Endothelial cell (in vitro differentiated cells): ENCODE measurements around the gene ECHS1. TPM values are rescaled to one million over a fixed set of nuclear protein-coding genes. Genes with fewer than 3 reads are reported as not detected.

Experiments
- DNase-seq: peaks from one replicate; pipeline ENCODE4 v3.0.0; 2021; ENCODE audit warnings: low spot score
- H3K27ac Mint-ChIP-seq: one replicate; pipeline ENCODE4 v1.8.0; 2021; ENCODE audit warnings: mixed read lengths, inconsistent platforms; ENCODE audit not compliant: unreplicated experiment
- H3K27me3 Mint-ChIP-seq: one replicate; pipeline ENCODE4 v1.8.0; 2021; ENCODE audit warnings: mild to moderate bottlenecking, moderate library complexity, mixed read lengths, inconsistent platforms; ENCODE audit not compliant: unreplicated experiment
- H3K36me3 Mint-ChIP-seq: one replicate; pipeline ENCODE4 v1.8.0; 2021; ENCODE audit warnings: mild to moderate bottlenecking, low read depth, mixed read lengths, inconsistent platforms; ENCODE audit not compliant: unreplicated experiment
- H3K4me1 Mint-ChIP-seq: one replicate; pipeline ENCODE4 v1.8.0; 2021; ENCODE audit warnings: mild to moderate bottlenecking, mixed read lengths, inconsistent platforms; ENCODE audit not compliant: unreplicated experiment
- H3K4me3 Mint-ChIP-seq: one replicate; pipeline ENCODE4 v1.8.0; 2021; ENCODE audit warnings: mild to moderate bottlenecking, mixed read lengths, inconsistent platforms; ENCODE audit not compliant: unreplicated experiment
- H3K9me3 Mint-ChIP-seq: one replicate; pipeline ENCODE4 v1.8.0; 2021; ENCODE audit warnings: mixed read lengths, inconsistent platforms; ENCODE audit not compliant: unreplicated experiment
- CTCF ChIP-seq: fragments of 200-600 bp; sonication (generic); IDR thresholded peaks from one replicate; pipeline ENCODE4 v1.5.0; 2021; ENCODE audit warnings: antibody characterized with exemption; ENCODE audit not compliant: unreplicated experiment
- total RNA-seq: library from RNA; stranded (reverse); fragmentation: NEBNext Ultra II Directional; extraction: Animal tissue kit (Norgen Biotek cat#: 25700); gene quantifications from one replicate; pipeline ENCODE4 v1.2.1, GENCODE V29; 2021; ENCODE audit not compliant: unreplicated experiment

Gene ECHS1
- total RNA-seq, 1 donor from 2014 or later, result 69.6 TPM

- TF ChIP-seq CTCF, result no peak
- H3K27ac Mint-ChIP-seq, result no peak overlapping the region
- H3K9me3 Mint-ChIP-seq, result no peaks in the 10 kb centered on the region
- no peak overlapping the region for H3K4me3 Mint-ChIP-seq
- H3K4me1 Mint-ChIP-seq, result no peaks in the 10 kb centered on the region
- no peak for DNase-seq
- no peaks in the 10 kb centered on the region for H3K36me3 Mint-ChIP-seq
- H3K27me3 Mint-ChIP-seq, result peaks cover 8% of the 10 kb centered on the region
Observed at GRCh38 chr10:133339708-133340380, 33.3 kb downstream of the ECHS1 start.

- no peak overlapping the region for H3K4me3 Mint-ChIP-seq
- no peak for DNase-seq
Observed at GRCh38 chr10:133338080-133339071, 34.8 kb downstream of the ECHS1 start.

GRCh38 chr10:133337370-133337725, 35.8 kb downstream of the ECHS1 start:
- peaks cover 12% of the 10 kb centered on the region for H3K27me3 Mint-ChIP-seq
- H3K4me1 Mint-ChIP-seq, result no peaks in the 10 kb centered on the region
- no peaks in the 10 kb centered on the region for H3K9me3 Mint-ChIP-seq
- DNase-seq, result no peak
- TF ChIP-seq CTCF, result no peak
- H3K27ac Mint-ChIP-seq, result no peak overlapping the region
- no peaks in the 10 kb centered on the region for H3K36me3 Mint-ChIP-seq
- no peak overlapping the region for H3K4me3 Mint-ChIP-seq

More at GRCh38 chr10:133338080-133339071, 34.8 kb downstream of the ECHS1 start:
- Mint-ChIP-seq H3K27ac (no peak overlapping the region), H3K4me1 (no peaks in the 10 kb centered on the region), H3K36me3 (no peaks in the 10 kb centered on the region), H3K9me3 (no peaks in the 10 kb centered on the region), H3K27me3 (peaks cover 13% of the 10 kb centered on the region)
- no peak for TF ChIP-seq CTCF

- peak; percentile 45 for DNase-seq
Observed at GRCh38 chr10:133336577-133337369, 36.4 kb downstream of the ECHS1 start, which contains the start of gene CALY. Gene CALY (minus strand): TSS chr10:133336896. CDS start chr10:133328989, 7,907 bp downstream.

More at GRCh38 chr10:133336577-133337369, 36.4 kb downstream of the ECHS1 start, which contains the start of gene CALY:
- H3K27me3 Mint-ChIP-seq, result peaks cover 15% of the 10 kb centered on the region
- no peak within 1 kb of the TSS for H3K4me3 Mint-ChIP-seq
- H3K4me1 Mint-ChIP-seq, result no peaks in the 10 kb centered on the region
- H3K36me3 Mint-ChIP-seq, result no peaks in the 10 kb centered on the region
- no peak within 1 kb of the TSS for H3K27ac Mint-ChIP-seq
- H3K9me3 Mint-ChIP-seq, result no peaks in the 10 kb centered on the region
- TF ChIP-seq CTCF, result no peak
